ENCODE results near the gene RBAK.
"Not testable (repeated sequence)": the region's sequence is repeated elsewhere in the genome, so short reads cannot be mapped to it uniquely, and the experiment has no call there.

The RBAK gene

GRCh38 chr7:5051731-5052130 lies 6.1 kb downstream of the RBAK start:
- DNase-seq (ENCODE audit: low spot score) = not testable (repeated sequence)

DNA sequence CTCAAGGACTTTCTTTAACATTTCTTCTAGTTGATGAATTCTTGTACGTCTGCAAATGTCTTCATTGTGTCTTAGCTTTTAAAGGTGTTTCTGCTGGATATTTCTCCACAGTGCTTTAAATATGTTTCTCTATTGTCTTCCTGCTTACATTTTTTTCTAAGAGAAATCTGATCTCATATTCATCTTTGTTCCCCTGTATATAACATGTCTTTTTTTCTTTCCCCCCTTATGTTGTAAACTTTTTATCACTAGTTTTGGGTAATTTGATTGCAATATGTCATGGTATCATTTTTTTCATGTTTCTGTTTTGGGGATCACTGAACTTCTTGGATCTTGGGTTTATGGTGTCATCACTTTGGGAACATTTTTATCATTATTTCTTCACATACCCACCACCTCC lies 7.5 kb downstream of the RBAK start:
- DNase-seq (ENCODE audit: low spot score) = no peak

GRCh38 chr7:5063698-5064097 lies 18.0 kb downstream of the RBAK start:
- DNase-seq (ENCODE audit: low spot score) = no peak

GRCh38 chr7:5064391-5065106 lies 18.9 kb downstream of the RBAK start:
- DNase-seq (ENCODE audit: low spot score) = no peak

GRCh38 chr7:5065107-5065407 lies 19.4 kb downstream of the RBAK start:
- DNase-seq (ENCODE audit: low spot score) = no peak

DNA sequence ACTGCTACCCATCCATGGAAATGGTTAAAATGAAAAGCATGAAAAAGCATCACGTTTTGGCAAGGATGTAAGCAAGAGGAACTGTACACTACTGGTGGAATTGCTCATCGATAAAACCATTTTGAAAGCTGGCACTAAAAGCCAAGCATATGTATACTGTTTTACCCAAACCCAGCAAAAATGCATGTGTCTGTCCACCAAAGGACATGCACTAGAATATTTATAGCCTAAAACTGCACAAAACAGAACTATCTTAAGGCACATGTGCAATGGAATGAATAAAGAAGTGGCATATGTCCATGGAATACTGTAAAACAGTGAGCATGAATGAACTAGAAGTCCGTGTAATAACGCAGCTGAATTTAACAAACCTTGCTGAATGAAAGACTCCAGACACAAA lies 22.9 kb downstream of the RBAK start:
- no peak for DNase-seq (ENCODE audit: low spot score)

DNA sequence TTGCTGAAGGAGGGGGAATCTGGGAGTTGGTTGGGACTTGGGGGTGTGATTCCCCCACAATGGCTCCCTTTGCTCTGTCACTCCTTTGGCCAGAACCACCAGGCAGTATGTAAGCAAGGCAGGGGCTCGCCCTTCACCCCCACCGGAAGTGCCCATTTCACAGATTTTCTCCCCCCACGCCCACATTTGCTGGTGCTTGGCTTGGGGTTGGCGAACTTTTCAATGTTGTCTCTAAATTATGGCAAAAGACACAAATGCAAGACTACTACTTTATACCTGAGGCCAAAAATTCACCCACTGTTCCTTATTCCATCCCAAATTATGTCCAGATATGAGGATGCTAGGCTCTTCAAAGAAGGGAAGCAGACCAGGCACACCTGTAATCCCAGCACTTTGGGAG lies 24.5 kb downstream of the RBAK start:
- no peak for DNase-seq (ENCODE audit: low spot score)

DNA sequence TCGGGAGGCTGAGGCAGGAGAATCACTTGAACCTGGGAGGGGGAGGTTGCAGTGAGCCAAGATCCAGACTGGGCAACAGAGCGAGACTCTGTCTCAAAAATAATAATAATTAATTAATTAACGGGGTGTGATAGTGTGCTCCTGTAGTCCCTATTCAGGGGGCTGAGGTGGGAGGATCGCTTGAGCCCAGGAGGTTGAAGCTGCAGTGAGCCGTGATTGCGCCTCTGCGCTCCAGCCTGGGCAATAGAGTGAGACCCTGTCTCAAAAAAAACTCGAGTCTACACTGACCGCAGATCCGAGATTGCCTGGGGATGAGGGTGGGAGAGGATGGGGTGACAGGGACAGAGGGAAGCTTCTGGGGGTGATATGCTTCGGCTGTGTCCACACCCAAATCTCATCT lies 29.5 kb downstream of the RBAK start:
- not testable (repeated sequence) for DNase-seq (ENCODE audit: low spot score)

DNA sequence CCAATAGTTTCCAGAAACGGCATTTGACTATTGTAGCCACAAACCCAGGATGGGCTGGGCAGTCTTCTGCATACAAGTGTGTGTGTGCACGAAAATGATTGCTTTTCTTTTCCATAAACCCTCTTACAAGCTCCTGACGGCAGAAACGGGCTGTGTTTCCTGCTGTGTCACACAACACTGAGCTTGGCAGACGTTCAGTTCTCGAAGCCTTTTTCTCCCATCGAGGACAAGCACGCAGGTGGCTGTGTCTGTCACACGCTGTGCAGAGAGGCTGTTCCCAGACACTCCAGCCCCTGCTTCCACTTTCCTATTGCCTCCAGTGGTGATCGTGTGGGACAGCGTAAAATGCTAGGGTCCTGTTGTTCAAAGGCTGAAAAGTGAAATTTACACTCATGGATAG lies 32.1 kb downstream of the RBAK start:
- DNase-seq (ENCODE audit: low spot score) = no peak

DNA sequence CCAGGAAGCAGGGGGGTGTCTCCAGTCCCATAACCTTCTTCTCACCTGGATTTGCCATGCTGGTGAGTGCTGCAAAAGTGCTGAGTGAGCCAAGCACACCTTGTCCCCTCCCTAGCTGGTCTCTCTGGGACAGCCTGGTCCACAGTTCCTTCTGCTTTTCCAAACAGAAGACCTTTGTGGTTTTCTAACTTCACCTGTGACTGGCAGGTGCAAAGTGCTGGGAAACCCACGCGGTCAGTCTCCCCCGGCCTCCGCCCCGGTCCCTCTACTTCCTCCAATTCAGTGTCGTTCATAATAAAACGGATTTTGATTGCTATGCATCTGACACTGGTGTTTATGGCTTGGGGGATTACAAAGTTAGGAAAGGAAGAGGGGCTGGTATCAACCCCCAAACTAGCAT lies 37.1 kb downstream of the RBAK start:
- DNase-seq (ENCODE audit: low spot score) = no peak

GRCh38 chr7:5083311-5083711 lies 37.7 kb downstream of the RBAK start:
- DNase-seq (ENCODE audit: low spot score) = no peak

- DNase-seq (ENCODE audit: low spot score) = no peak
These were observed 40.6 kb downstream of the RBAK start for GRCh38 chr7:5086256-5086655.

GRCh38 chr7:5088228-5088833 lies 42.7 kb downstream of the RBAK start:
- not testable (repeated sequence) for DNase-seq (ENCODE audit: low spot score)

- no peak for DNase-seq (ENCODE audit: low spot score)
These were observed 43.2 kb downstream of the RBAK start for GRCh38 chr7:5088906-5089305.

- DNase-seq (ENCODE audit: low spot score) = no peak
These were observed 48.3 kb downstream of the RBAK start for GRCh38 chr7:5093948-5094347.

- DNase-seq (ENCODE audit: low spot score) = no peak
These were observed 49.0 kb downstream of the RBAK start for GRCh38 chr7:5094641-5095040.

DNA sequence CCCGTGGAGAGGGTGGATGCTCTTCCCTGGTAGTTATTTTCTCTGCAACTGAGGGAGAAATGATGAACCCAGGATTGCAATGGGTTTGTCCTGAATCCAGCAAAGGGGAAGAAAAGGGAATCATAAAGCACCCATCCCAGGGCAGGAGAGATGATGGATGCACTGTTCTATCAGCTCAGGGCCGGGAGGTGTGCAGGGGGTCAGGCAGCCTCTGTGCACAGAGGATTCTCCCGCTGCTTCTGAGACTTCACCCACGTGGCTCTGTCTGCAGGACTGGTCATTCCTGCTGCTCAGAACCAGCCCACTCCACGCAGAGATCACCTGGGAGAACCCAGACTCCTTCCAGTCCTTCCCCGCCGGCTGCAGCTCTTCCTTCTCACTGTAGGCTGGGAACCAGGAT lies 70.7 kb downstream of the RBAK start:
- no peak for DNase-seq (ENCODE audit: low spot score)

DNA sequence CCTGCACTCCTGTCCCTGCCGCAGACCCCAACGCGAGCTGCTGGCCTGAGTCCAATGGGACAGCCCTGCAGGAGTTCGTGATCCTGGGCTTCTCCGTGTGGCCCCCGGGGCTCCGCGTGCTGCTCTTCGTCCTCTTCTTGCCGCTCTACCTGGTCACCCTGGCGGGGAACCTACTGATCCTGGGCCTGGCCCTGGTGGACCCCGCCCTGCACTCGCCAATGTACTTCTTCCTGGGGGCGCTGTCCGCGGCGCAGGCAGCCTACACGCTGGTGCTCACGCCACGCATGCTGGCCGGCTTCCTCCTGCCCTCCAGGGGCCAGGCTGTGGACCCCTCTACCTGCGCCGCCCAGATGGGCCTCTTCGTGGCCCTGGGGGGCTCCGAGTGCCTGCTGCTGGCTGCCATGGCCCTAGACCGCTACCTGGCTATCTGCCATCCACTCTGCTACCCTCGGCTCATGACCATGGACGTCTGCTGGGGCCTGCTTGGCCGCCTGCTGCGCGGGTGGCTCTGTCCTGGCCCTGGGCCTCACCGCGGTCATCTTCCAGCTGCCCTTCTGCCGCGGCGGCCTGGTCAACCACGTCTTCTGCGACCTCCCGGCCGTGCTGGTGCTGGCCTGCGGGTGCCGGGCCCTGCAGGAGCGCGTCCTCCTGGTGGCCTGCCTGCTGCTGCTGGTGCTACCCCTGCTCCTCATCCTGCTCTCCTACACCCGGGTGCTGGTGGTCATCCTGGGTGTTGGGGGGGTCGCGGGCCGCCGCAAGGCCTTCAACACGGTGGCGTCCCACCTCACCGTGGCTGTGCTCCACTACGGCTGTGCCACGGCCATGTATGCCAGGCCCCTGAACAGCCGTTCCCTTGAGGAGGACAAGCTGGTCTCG lies 71.7 kb downstream of the RBAK start:
- no peak for DNase-seq (ENCODE audit: low spot score)

Measured in HuH-7 (cell line).